GM04503 (cell line): ENCODE measurements around the gene PPARA.

ENCODE experiments used
- DNase-seq: peaks from one replicate; pipeline ENCODE4 v3.0.0-alpha.2; 2012; ENCODE audit warnings: low read depth

Gene PPARA

DNA sequence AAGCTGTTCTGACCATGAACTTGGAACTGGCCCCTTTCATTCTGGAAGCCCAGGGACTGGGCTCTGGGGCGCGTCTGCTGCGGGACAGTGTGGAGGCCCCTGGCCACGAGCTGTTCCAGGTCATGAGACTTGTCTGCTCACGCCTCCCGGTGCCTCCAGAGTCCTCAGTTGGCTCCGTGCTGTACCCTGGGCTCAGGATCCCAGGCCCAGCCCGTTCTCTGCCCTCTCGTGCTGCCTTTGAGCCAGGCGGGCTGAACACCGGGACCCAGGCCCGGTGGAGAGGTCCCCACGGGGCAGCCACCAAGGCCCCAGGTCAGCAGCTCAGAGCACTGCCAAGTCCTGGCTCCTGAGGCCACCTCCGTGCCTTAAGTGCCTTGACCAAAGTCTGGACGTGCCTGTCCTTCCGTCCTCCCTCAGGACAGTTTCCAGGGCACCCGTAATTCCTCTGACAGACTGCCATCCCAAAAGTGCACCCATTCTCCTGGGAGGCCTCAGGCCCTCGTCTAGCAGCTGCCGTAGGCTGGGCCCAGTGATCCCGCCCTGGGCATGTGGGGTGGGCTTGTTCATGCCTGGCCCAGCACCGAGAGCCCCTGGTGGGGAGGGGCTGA is 36.3 kb upstream of the PPARA start:
- DNase-seq, result no peak

DNA sequence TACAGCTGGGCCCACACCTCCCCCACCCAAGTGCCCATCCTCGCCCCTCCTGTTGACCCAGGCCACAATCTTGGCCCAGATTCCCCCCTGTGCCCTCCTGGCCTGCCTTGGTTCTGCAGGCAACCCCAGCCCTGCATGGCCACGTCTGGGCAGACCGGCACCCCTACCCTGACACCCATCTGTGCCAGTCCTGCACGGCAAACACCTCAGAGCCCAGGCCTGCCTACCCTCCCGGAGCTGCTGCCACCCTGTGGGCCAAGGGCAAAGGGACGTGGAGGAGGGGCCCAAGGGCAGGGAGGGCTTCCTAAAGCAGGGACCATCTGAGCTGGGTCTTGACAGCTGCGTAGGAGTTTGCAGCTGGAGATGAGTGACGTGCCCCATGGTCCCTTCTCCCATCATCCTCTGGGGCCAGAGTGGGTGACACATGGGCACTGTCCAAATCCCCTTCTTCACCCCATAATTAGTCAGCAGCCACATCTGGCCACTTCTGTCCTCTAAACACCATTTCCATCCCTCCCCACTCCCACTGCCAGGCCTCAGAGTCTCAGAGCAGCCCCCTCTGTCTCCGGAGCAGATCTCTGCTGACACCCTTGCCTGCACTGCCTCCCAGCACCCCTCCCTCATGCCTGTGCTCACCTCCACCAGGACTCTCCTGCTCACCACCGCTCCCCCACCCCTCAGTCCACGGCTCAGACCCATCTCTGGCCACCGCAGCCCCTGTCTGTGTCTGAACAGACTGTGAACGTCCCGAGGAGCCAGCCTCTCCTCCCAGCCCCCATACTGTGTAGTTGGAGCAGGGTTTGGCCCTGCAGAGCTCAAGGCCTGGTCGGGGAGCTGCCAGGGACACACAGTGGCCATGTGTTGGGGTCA is 35.6 kb upstream of the PPARA start:
- DNase-seq, result no peak

DNA sequence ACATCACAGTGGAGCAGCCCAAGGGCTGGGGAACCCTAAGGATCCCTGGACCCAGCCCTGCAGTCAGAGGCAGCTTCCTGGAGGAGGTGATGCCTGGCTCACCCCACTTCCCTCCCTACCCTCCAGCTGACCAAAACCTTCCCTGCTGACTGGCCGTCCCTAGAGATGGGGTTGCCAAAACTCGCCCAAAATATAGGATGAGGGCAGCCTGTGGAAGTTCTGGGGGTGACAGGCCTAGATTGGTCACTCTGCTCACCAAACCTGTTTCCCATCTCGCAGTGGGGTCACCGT is 35.0 kb upstream of the PPARA start:
- DNase-seq, result no peak

DNA sequence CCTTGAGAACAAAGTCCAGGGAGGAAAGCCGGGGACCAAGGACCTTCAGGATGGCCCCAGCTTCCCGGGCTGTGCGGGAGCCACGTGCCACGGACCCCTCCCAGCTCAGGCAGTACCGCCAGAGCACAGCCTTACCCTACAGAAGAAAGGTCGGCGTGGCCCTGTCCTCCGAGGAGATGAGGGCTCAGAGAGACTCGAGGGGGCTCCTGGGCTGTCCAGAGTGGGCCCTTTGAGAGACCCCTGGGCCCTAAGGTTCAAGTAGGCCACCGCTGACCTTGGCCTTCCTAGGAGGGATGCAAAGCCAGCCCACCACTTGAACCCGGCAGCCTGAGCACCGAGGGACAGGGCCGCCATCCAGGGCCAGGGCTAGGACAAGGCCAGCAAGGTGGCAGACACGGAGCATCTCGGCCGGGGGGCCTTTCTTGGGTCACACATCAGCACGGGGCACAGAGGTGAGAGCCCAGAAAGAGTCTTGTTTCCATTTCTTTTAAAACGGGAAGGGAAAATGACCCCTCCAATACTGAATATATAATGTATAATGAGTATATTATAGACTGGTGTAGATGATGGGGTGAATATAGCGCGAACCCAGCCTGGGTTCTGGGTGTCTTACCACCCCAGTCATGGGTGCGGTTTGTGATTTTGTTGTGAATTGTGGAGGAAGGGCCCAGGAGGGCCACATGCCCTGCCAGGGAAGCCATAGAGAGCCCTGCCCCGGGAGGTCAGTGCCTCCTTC is 34.4 kb upstream of the PPARA start:
- no peak for DNase-seq

DNA sequence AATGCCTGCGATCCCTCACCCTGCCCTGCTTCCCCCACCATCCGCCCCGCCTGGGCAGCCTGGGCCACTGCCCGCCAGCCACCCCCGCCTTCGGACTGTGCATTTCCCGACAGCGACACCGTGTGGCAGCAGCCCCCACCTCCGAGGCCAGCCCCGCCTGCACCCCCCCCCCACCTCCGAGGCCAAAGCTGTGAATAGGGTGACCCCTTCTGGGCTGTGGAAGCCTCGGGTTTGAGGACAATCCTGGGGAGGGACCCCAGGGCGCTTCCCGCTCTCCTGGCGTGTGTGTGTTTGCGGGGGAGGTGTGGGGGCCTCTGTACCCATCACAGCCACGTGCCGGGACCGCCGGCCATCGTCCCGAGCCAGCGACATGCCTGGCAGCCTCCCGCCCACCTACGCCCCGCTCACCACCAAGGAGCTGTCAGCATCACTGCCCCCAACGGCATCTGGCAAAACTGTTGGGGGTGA is 33.8 kb upstream of the PPARA start:
- DNase-seq, result no peak

DNA sequence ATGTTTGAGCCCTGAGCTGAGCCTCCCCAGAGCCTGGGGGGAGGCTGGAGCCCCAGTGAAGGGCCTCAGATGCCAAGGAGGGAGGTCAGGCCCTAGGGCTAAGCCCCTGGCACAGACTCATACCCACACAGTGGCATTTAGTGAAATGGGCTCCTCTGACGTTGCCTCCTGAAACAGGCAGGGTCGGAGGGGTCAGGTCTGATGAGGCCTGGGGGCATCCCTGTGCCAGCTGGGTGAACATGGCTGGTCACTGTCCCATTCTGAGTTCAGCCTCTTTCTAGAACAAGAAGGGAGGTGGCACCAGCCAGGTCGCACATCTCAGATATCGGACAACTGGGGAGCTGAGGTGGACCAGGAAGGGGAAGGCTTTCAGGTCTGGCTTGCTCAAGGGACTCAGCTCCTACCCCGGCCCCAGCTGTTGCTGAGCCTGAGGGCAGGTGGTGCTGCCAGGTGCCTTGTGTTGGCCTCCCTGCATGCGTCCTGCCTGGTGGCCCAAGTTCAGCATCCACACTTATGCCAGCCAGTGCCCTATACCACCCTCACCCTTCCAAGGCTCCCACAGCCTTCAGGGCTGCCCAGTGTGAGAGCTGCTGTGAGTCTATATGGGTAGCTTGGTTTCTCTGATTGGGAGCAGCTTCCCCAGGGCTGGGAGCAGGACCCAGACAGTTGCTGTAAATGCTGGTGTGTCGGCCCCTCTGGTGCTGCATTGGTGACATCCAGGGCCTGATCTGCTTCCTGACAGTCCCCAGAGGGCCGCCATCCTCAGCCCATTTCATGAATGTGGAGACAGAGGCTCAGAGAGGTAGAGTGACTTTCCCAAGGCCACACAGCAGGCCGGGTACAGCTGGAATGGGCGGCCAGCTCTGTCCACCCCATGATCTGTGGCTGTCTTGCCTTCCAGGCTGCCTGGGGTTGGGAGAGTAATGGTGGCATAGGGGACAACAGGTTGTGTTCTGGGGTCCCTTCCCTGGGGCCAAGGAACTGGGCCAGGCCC is 32.8 kb upstream of the PPARA start:
- no peak for DNase-seq

DNA sequence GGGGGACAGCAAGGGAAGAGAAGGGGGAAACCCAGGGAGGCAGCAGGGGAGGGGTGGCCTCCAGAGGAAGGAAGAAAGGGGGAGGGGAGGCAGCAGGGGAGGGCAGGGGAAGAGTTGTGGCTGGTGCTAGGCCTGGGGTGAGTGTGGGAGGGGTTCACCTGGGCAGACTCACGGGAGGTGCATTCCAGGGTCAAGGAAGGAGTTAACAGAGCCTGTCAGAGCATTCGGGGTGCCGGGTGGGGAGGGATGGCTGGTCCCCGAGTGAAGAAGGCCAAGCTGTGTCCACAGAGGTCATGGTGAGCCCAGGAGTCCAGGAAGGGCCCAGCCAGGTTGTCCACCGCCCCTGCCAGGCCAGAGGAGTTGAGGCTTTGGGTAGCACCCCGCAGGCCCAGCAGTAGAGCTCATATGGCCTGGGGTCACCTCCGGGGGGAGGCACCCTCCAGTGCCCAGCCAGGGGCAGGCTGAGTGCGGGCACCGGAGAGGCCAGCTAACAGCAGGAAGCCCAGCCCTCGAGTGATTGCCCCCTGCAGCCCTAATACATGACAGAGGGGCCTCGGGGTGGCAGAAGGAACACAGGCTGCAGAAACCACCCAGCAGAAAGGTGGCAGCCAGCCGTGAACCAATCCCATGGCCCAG is 31.1 kb upstream of the PPARA start:
- DNase-seq, result no peak

DNA sequence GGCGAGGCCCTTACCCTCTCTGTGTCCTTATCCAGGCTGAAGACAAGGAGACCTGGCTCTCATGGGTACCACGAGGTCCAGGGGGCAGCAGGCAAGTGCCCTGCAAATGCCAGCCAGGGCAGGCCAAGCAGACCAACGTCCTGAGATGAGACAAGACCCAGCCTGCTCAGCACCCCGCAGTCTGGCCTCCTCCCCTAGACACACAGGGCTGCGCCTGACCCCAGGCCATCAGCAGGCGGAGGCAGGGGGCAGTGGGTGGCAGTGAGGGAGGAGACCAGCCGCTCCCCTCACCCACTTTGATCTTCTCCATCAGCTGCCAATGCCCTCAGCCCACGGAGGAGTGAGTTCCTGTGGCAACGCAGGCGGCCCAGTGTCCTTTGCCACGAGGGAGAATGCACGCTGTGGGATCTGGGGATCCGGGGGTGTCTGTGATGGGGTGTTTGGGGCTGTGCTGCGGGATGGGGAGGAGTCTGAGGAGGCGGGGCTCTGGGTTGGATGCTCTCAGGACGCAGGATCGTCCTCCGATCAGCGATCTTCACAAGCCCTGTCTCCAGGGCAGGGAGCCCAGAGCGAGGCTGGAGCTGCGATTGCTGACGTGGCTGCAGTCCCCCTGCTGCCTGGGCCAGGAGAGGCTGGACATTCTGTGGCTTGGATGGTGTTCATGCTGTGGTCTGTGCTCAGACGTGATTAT is 30.5 kb upstream of the PPARA start:
- DNase-seq, result no peak

DNA sequence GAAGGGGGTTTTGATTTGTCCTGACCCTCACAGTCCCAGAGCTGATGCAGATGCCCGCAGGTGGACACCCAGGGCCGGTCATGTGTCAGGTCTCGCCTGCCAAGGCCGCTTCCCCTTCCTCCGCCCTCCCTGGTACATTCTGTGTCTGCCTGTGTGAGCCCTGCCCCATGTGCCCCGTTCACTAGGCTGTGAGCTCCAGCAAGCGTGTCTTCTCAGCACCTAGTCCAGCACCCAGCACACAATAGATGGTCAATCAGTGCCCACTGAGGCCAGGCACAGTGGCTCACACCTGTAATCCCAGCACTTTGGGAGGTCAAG is 29.9 kb upstream of the PPARA start:
- no peak for DNase-seq

DNA sequence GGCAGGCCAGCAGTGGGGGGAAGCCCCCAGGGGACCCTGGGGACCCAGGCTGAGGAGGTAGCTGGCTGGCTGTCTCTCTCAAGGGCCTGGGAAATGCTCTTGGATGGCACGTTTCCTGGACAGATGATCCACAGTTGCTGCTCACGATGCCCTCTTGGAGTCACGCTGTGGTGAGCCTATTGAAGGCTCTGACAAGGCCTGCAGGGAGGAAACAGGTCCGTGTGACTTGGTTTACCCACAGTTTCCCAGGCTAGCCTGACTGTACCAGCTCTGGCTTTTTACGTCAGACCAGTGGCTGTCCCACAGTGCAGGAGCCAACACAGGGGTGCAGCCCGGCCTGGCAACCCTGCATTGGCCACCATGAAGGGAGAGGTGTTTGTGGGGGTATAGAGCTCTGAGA is 29.2 kb upstream of the PPARA start:
- DNase-seq, result no peak

DNA sequence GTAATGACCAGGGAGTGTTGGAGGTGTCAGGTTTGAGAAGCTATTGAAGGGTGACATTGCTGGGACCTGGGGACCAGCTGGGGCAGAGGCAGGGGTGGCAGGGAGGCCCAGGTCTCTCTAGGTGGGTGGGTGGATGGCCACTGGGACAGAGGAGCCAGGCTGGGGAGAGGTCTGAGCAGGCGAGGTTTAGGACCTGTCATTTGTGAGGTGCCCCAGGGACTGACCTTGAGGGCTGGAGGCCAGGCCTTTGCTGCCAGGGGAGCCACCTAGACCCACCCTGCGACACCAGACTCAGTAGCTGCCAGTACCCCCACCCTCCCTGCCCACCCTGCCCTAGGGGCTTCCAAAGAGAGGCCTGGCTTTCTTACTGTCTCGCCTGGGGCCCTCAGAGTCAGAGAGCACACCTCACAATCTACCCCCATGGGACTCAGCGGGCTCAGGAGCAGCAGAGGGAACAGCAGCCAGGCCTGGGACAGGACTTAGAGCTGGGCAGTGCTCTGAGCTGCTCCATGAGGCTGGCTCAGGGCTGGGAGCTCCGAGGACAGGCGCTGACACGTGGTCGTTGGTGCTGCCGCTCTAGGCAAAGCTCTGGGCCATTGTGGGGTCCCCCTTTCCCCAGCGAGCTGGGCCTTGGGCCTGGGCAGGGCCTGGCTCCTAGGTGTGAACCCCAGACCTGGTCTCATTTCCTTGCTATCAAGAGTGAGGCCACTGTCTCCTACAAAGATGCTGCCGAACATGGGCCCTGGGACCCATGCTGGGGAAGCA is 28.6 kb upstream of the PPARA start:
- DNase-seq, result no peak

DNA sequence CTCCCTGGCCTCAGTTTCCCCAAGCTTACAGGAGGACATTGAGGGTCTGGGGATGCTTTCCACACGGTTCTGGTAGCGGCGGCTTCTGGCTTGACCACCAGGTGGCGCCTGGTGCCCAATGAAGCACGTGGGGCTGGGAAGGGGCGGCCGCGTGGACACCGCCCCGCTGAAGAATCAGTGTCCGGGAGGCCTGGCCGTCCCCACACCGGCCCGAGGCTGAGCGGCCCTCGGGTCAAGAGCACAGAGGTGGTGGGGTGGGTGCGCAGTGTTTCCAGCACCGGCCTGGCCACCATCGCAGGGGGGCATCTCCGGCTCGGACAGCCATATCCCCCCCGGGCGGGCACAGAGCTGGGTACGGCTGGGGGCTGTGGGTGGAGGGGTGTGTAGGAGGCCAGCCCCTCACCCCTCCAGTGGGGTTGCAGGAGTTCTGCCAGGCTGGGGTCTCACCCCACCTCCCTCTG is 27.8 kb upstream of the PPARA start:
- no peak for DNase-seq

DNA sequence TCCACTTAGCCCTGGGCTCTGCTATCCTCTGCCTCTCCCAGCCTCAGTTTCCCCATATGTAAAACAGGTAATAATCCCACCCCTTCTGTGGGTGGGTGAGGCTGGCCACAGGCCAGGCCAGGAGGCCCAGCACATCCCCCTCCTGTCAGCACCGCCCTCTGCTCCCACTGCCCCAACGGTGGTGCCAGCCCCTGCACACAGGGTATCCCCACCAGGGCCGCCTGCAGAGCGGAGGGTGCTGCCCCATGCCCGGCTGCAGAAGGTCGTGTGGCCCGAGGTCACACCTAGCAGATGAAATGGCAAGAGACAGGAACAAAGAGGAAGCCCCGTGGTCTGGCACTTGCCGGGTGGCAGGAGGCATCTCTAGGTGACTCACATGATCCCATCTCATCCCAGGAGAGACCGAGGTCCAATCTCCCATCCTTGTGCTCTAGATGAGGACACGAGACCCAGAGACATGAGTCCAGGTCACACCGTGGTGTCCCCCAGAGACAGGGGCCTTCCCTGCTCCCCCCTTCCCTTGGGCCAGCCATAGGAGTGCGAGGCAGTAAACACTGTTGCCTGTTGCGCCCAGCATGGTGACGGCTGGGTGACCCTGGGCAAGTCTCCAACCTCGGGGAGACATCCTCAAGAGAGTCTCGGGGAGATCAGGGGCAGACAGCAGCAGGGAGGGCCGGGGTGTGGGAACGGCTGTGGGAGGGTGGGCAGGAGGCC is 27.2 kb upstream of the PPARA start:
- DNase-seq, result no peak

DNA sequence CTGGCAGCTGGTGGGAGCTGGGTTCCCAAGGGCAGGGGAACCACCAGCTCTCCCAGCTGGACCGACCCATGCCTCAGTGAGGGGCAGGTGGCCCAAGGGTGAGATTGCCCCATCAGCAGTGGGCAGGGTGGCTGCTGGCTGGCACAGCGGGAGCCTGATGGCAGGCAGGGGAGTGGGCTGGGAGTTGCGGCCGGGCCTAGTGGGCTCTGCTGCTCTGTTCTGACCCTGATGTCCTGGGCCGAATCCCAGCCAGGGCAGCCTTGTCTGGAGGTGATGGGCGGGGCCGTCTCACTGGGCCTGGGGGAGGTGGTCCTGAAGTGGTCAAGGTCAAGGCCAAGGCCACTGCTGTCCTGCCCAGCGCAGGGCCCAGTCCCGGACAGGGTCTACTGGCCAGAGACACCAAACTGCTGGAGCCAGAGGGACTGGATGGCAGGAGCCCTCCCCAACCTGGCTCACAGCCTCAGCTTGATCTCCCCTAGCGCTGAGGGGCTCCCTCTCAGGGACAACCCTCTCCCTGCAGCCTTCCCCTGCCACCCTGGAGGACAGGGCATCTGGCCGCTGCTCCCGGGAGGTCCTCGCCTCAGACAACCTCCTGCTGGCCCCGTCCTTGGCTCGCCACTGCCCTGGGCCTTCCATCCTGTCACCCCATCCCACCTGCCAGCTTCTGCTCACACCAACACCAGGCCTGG is 26.5 kb upstream of the PPARA start:
- DNase-seq, result no peak

DNA sequence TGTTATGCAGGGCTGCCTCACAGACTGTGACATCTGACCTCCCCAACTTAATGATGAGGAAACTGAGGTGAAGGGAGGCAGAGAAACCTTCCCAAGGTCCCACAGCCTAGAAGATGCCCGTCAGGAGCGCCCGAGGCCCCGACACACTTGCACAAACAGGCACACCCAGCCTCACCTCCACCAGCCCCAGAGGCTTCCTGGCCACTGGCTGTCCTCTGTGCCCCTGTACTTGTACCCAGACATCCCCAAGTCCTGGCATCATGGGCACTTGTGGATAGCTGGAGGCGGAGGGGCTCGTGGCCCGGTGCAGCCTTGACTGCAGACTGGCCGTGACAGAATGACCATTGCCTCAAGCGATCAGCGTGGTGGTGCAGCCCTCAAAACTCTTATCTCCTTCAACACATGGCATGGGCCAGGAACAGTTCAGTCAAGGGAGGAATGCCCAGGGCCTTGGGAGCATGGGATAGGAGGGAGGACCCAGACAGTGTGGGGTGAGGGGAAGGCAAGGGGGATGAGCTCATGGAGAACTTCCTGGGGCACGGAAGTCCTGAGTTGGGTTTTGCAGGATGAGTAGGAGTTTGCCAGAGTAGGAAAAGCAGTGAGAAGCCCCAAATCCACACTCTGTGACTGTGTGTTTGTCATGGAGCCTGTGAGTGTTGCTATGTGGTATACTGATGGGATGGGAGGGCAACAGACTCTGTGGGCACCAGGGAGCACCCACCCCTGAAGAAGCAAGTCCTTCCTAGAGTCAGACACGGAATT is 25.8 kb upstream of the PPARA start:
- no peak for DNase-seq

DNA sequence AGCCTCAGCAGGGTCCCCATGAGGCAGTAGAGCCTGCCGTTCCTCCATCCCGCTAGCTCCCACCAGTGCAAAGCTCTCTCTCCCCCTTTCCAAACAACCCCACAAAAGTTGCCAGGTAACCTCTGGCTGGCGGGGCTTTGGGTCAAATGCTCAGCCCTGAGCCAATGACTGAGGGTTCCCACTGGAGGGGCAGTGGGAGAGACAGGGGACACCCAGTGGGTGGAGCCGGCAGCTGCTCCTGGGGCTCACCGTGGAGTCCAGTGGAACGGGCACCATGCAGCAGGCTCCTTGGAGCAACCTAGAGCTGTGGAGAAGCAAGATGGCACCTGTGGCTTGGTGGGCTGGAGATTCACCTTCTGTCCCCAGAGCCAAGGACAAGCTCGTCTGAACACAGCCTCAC is 25.0 kb upstream of the PPARA start:
- no peak for DNase-seq

DNA sequence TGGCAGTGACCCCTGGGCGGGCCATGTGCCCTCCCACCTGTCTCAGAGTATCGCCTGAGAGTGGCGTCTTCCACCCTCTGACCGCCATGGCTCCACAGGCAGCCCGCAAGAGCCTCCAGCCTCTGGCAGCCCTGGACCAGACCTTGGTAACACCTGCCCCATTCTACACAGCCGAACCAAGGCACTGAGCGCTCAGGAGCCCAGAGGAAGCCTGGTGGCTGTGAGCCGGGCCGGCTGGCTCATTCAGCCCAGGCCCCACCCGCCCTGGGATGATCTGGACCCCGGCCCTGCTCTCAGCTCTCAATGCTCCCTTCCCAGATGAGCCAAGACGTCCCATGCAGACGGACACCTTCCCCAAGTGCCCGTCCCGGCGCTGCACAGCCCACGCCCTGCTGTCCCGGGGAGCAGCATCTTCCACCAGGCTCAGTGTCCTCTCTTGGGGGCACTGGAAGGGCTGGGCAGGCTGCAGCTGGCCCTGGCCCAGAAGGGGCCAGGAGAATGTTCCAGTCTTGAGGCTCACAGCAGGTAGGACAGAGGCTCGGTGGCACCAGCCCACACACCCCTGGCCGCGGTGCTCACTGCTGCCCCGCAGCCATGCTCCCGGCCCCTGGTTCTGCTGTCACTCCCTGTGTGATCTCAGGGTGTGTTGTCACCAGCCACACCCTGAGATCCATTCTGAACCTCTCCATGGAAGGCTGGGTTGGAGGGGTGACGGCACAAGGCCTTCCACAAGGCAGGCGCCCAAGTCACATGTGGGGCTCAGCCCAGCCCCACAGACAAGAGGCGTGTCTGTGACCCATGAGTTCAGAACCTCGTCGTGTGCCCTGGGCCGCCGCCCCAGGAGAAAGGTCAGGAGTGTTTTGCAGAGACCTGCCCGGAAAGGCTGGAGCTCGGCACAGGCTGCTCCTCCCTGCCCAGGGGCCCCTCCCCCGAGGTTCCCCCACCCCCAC is 24.2 kb upstream of the PPARA start:
- no peak for DNase-seq
